GM13976 (cell line): ENCODE measurements around the gene OR5M11.

Experiments used
- DNase-seq: peaks from one replicate; pipeline ENCODE4 v3.0.0; 2012; ENCODE audit warnings: low spot score
- in situ Hi-C: fragments of 300-500 bp; cut with MboI; formaldehyde crosslinking; loops from one replicate; pipeline ENCODE4 v1.12.0; 2022; ENCODE audit warnings: low sequenced_read_pairs, mixed read lengths, inconsistent platforms; ENCODE audit not compliant: unreplicated experiment
- TF ChIP-seq, protein P1 (sequence below): IDR thresholded peaks from 2 replicates; pipeline ENCODE4 v1.5.1; 2012; ENCODE audit warnings: borderline replicate concordance, mild to moderate bottlenecking; ENCODE audit not compliant: insufficient read depth; ENCODE audit errors: extremely low read depth, missing control alignments, control extremely low read depth

The OR5M11 gene

GRCh38 chr11:56531856-56532255, 11.2 kb downstream of the OR5M11 start:
- TF ChIP-seq, protein P1, sequence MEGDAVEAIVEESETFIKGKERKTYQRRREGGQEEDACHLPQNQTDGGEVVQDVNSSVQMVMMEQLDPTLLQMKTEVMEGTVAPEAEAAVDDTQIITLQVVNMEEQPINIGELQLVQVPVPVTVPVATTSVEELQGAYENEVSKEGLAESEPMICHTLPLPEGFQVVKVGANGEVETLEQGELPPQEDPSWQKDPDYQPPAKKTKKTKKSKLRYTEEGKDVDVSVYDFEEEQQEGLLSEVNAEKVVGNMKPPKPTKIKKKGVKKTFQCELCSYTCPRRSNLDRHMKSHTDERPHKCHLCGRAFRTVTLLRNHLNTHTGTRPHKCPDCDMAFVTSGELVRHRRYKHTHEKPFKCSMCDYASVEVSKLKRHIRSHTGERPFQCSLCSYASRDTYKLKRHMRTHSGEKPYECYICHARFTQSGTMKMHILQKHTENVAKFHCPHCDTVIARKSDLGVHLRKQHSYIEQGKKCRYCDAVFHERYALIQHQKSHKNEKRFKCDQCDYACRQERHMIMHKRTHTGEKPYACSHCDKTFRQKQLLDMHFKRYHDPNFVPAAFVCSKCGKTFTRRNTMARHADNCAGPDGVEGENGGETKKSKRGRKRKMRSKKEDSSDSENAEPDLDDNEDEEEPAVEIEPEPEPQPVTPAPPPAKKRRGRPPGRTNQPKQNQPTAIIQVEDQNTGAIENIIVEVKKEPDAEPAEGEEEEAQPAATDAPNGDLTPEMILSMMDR, result no peak
- DNase-seq, result no peak
- in situ Hi-C loops, result no loop called here

DNA sequence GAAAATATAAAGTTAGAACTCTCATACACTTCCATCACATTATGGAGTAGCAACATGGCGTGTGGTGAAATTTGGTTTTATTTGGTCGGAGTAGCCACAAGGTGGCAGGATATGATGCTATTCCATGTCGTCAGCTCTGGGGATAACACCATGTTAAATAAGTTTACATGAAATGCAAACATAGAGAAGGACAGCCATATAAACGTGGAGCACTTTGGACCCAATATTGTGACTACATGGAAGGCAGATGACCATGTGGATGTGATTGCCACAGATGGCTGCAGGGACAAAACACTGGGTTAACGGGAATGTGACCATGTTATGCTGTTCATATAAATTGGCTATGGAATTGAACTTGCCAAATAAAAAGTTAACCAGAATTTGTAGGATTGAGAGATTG, 21.0 kb downstream of the OR5M11 start:
- in situ Hi-C loops, result no loop called here
- TF ChIP-seq, protein P1, result no peak

DNA sequence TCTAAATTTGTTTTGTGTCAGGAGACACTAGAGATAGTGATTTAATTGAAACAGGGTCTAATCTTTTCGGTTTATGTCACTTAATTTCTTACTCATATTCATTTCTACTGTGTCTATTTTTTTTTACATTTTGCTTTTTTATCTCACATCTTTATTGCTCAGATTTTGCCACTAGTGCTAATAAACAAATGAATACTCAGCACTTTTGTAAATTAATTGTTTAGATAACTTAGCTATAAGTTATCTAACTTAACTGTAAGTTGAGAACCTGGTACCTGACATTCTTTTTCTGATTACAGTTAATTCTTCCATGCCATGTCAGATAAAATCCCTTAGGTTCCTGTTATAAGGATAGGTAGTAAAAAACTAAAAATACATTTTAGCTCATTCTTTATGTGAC, 29.8 kb downstream of the OR5M11 start:
- TF ChIP-seq, protein P1, result no peak
- in situ Hi-C loops, result no loop called here
- DNase-seq, result no peak

More for the DNA sequence above, 21.0 kb downstream of the OR5M11 start:
- no peak for DNase-seq

DNA sequence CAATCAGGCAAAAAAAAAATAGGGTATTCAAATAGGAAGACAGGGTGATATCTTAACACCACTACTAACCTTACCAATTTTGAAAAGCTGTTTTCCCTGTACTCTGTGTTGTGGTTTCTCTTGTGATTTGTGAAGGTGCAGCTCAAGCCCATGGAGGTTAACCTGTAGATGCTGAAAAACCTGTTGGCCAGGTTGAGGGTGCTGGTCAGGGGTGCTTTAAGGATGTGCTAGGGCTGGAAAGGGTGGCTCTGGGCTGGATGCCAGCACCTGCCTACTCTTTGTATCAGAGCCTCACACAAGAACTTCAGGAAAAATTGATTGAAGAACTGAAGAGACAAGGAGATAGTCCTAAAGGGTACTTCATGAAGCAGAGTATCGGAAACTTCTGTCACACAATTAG, 33.6 kb downstream of the OR5M11 start:
- DNase-seq, result no peak
- in situ Hi-C loops, result no loop called here
- TF ChIP-seq, protein P1, result no peak

DNA sequence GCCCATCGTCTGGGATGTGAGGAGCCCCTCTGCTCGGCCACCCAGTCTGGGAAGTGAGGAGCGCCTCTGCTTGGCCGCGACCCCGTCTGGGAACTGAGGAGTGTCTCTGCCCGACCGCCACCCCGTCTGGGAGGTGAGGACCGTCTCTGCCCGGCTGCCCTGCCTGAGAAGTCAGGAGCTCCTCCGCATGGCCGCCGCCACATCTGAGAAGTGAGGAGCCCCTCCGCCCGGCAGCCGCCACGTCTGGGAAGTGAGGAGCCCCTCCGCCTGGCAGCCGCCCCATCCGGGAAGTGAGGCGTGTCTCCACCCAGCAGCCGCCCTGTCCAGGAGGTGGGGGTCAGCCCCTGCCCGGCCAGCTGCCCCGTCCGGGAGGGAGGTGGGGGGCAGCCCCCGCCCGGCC, 46.0 kb downstream of the OR5M11 start:
- DNase-seq, result no peak
- TF ChIP-seq, protein P1, result no peak
- in situ Hi-C loops, result no loop called here

GRCh38 chr11:56495117-56495516, 47.9 kb downstream of the OR5M11 start:
- in situ Hi-C loops, result no loop called here
- TF ChIP-seq, protein P1, result no peak
- no peak for DNase-seq
